ENCODE results near the gene COLEC11. TPM values are rescaled to one million over a fixed set of nuclear protein-coding genes. Genes with fewer than 3 reads are reported as not detected.

The COLEC11 gene
- total and polyA plus RNA-seq, 2 of the 13 experiments (the other 11 are each of a cell fraction or from before 2014, with no cell fraction given) = 1.5 to 3.0 TPM

DNA sequence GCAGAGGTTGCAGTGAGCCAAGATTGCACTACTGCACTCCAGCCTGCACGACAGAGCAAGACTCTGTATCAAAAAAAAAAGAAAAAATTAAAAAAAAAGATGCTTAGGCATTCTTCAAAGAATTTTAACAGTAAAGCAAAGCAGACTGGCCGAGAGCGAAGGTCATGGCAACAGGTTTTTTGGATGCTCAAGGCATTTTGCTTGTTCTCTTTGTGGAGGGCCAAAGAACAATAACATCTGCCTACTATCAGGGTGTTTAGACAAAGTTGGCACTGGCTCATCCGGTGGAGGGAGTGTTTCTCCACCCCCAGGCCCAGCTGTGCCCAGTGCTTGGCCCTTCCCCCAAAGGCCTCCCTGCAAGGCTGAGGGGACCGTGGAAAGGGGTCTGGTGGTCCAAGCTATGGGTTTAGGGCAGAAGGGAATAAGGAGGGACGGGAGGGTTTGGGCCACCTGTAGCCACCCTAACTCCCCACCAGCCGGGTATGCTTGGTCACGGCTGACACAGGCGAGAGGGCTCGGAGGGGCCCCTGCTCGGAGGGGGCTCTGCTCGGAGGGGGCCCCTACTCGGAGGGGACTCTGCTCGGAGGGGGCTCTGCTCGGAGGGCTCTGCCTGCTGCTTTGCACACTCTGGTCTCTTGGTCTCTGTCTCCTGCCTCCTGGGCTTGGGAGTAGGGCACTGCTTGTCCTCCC is 36.4 kb downstream of the COLEC11 start (continued):
- TF ChIP-seq, protein P1, sequence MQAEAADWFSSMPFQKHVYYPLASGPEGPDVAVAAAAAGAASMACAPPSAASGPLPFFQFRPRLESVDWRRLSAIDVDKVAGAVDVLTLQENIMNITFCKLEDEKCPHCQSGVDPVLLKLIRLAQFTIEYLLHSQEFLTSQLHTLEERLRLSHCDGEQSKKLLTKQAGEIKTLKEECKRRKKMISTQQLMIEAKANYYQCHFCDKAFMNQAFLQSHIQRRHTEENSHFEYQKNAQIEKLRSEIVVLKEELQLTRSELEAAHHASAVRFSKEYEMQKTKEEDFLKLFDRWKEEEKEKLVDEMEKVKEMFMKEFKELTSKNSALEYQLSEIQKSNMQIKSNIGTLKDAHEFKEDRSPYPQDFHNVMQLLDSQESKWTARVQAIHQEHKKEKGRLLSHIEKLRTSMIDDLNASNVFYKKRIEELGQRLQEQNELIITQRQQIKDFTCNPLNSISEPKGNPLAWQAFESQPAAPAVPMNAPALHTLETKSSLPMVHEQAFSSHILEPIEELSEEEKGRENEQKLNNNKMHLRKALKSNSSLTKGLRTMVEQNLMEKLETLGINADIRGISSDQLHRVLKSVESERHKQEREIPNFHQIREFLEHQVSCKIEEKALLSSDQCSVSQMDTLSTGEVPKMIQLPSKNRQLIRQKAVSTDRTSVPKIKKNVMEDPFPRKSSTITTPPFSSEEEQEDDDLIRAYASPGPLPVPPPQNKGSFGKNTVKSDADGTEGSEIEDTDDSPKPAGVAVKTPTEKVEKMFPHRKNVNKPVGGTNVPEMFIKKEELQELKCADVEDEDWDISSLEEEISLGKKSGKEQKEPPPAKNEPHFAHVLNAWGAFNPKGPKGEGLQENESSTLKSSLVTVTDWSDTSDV (CRISPR knock-in tag; IDR thresholded peaks at IDR 0.05) = no peak
- TF ChIP-seq ZNF34 (CRISPR knock-in tag; IDR thresholded peaks at IDR 0.05; ENCODE audit: borderline replicate concordance) (no peak), ZNF383 (CRISPR knock-in tag; IDR thresholded peaks at IDR 0.05; ENCODE audit: borderline replicate concordance) (no peak), ZNF205 (CRISPR knock-in tag; IDR thresholded peaks at IDR 0.05) (no peak)
- TF ChIP-seq, protein P2, sequence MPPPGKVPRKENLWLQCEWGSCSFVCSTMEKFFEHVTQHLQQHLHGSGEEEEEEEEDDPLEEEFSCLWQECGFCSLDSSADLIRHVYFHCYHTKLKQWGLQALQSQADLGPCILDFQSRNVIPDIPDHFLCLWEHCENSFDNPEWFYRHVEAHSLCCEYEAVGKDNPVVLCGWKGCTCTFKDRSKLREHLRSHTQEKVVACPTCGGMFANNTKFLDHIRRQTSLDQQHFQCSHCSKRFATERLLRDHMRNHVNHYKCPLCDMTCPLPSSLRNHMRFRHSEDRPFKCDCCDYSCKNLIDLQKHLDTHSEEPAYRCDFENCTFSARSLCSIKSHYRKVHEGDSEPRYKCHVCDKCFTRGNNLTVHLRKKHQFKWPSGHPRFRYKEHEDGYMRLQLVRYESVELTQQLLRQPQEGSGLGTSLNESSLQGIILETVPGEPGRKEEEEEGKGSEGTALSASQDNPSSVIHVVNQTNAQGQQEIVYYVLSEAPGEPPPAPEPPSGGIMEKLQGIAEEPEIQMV (CRISPR knock-in tag; IDR thresholded peaks at IDR 0.05; ENCODE audit: low read depth) = no peak

DNA sequence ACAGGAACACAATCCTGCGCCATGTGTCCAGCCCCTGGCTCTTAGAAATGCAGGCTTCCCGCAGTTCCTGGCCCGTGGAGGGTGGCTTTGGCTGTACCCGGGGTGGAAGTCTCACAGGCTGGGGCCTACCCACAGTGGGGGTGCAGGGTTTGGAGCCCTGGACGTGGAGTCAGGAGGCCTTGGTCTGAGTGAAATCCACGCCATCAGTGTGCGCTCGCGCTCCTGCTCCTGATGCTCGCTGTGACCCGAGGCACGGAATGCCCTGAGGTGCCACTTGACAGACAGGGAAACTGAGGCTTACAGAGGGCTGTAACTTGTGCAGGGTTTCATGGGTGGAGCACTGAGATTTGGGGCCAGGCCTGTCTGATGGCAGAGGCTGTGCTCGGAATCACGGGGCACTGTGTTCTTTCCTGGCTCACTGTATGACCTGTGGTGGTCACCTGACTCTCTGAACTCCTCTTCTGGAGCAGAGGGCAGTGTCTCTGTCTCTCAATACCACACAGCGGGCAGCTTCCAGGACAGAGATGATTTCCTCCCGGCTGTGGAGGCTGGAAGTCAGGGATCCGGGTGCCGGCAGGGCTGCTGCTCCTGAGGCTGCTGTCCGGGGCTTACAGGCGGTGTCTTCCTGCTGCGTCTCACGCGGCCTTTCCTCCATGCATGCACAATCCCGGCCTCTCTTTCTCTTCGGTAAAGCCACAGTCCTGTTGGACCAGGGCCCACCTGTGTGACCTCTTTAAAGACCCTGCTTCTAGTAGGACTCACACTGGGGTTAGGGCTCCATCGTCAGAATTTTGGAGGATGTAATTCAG is 37.1 kb downstream of the COLEC11 start:
- no peak for FAIRE-seq
- 66% methylated on average over 19 of the region's 26 CpGs for WGBS (ENCODE audit: low lambda C conversion rate)
- Histone ChIP-seq H3K9ac (ENCODE audit: insufficient read depth, low read depth, low read length) (no peak overlapping the region), H3K4me3 (replicated peaks in 1 of 3; ENCODE audit: insufficient read depth in 1 of 3, low read depth in 2 of 3, low read length in 3 of 3) (no peak overlapping the region), H3K4me2 (ENCODE audit: low read depth, low read length) (no peak overlapping the region), H3K27ac (ENCODE audit: extremely low read length, insufficient read depth, low read length) (no peak overlapping the region), H2AFZ (ENCODE audit: low read length) (no peak overlapping the region), H4K20me1 (ENCODE audit: insufficient read depth, low read length) (no peaks in the 10 kb centered on the region), H3K36me3 (replicated peaks in 1 of 2; ENCODE audit: control insufficient read depth in 1 of 2, insufficient read depth in 2 of 2, low read length in 2 of 2) (no peaks in the 10 kb centered on the region), H3K4me1 (ENCODE audit: insufficient read depth, low read length) (peaks cover under 1% of the 10 kb centered on the region; the same call in 1 of the 2 replicates), H3K79me2 (ENCODE audit: insufficient read depth, low read length) (no peaks in the 10 kb centered on the region), H3K27me3 (ENCODE audit: control insufficient read depth in 1 of 2, insufficient read depth in 2 of 2, low read length in 2 of 2) (peaks cover 3 to 41% of the 10 kb centered on the region in 2 experiments), H3K9me3 (ENCODE audit: low read length) (no peaks in the 10 kb centered on the region)
- in situ Hi-C loops (cut with HindIII; ENCODE audit: extremely low pct_ligation_motif_present, low pct_unique_long_range_greater_than_20kb) = no loop called here
- POLR2A ChIA-PET = no interaction called here
- no peak for ATAC-seq
- no peak for DNase-seq (ENCODE audit: low spot score)
- BruUV-seq (replicated peaks) = no TSS peak
- TF ChIP-seq EHMT2 (IDR thresholded peaks at IDR 0.05; ENCODE audit: borderline replicate concordance, low read depth, low read length) (no peak), FOSL2 (CRISPR knock-in tag; IDR thresholded peaks at IDR 0.05) (no peak), MEIS2 (CRISPR knock-in tag; IDR thresholded peaks at IDR 0.05) (no peak), ZNF34 (CRISPR knock-in tag; IDR thresholded peaks at IDR 0.05; ENCODE audit: borderline replicate concordance) (no peak), NFIB (CRISPR knock-in tag; IDR thresholded peaks at IDR 0.05; ENCODE audit: borderline replicate concordance) (no peak), ZSCAN22 (CRISPR knock-in tag; IDR thresholded peaks at IDR 0.05) (peak; percentile 90), ZNF75D (CRISPR knock-in tag; IDR thresholded peaks at IDR 0.05; ENCODE audit: borderline replicate concordance) (no peak)
- CTCF ChIA-PET (ENCODE audit: low intra/inter-chr PET ratio, low total read pairs) = no interaction called here
- intact Hi-C loops (cut with micrococcal nuclease; ENCODE audit: unreplicated experiment) = loop anchor here (5.0 kb wide), 1 partner anchor 945 kb away; no protein-coding TSS in a partner anchor
